Iris pigment epithelial cell (primary cell): ENCODE measurements around the gene C16orf74.

Experiments used
- DNase-seq: peaks from one replicate; pipeline ENCODE4 v3.0.0-alpha.2; 2011; ENCODE audit warnings: low read depth

C16orf74 gene

DNA sequence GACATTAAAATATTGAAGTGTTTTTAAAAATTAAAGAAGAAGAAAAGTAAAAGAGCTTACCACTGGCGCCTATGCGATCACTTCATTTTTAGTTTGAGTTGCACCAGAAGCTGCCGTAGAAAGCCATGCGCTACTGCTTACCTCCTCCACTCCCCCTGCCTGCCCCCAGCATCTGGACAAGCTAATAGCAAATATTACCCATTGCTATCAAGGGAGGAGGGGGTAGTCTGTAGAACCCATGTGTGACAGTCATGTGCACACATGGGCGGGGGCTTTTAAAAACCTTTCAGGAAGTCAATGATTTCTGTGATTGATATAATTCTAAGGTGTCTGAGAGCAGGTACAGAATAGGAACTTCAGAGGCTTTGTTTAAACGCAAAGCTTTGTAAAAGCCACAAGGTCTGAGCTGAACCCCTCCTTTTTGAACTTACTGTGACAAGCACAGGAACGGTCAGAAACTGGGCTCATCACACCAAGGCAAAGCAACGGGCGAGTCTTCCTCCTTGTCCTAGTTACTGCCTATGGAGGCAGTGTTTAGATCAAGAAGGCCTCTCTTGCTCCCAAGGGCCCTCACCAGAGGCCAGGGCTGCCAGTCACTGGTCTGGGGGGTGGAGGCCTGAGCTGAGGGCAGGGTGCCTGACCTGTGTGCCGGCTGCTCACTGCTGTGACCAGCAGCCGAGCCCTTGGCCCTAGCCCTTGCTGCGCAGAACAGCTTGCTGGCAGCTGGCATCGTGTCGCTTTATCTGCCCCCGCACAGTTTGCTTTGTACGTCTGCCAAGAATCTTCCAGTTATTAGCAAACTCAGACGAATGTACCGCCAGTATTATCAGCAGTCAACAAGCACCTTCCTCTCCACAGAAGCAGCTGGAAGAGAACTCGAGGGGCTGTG, 77.1 kb downstream of the C16orf74 start:
- DNase-seq: peak; percentile 74

DNA sequence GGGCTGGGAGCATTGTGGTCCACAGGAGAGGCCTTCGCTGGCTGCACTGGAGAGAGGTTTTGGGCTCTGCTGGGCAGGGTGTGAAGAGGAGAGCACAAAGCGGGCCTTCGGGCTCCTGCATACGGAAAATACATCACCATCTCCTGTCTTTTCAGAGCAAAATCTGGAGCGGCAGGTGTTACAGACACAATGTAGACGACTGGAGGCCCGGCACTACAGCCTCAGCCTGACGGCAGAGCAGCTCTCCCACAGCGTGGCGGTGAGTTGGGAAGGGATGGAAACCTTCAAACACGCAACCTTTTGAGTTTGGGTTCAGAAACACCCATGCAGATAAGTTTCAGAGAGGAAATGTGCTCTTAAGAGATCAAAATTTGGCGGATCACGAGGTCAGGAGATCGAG, 80.1 kb downstream of the C16orf74 start:
- no peak for DNase-seq

DNA sequence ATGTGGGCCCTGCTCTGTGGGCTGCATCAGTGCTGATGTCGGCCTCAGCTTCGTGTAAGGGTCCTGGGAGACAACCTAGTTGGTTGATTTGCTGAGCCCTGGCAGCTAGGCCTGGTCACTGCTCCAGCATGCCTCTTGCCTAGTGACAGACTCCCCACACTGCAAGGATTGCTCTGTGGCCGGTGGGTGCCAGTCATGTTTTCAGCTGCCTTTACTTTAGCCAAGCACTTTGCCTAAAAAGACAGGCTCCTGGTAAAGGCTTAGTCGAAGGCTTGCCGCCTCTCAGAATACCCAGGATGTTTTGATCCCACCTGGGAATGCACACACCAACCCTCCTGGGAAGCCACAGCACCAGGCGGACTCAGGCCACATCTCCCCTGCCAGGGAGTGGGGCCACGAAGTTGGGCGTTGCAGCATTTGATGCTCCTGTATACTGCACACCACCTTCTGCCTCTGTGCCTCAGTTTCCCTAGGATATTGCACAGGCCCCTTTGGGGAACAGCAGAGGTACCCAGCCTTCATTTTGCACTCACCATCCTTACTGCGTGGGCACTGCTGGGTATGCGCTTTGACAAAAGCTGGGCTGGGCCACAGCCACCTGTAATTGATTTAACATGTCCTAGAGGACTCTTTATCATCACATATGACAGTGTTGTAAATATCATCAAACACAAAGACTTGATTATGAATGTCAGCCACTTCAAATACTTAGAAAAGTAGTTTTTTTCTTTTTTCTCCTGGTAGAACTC, 82.0 kb downstream of the C16orf74 start:
- DNase-seq: no peak

DNA sequence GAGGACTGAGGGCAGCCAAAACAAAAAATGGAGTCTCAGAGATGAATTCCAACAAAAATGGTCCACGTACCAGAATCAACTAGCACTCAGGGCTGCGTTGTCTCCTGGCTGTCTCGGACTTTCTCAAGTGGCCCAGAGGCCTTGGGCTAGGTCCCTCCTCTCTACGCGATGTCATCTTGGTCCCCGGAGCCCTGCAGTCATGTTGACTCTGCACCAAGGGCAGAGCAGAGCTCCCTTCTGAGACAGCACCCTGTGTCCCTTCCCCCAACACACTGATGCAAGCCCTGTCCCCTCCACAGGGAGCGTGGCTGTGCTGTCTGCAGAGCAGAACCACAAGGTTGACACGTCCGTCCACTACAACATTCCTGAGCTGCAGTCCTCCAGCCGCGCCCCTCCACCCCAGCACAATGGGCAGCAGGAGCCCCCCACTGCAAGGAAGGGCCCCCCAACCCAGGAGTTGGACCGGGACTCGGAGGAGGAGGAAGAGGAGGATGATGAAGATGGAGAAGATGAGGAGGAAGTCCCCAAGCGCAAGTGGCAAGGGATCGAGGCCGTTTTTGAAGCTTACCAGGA, 83.0 kb downstream of the C16orf74 start:
- DNase-seq: no peak

DNA sequence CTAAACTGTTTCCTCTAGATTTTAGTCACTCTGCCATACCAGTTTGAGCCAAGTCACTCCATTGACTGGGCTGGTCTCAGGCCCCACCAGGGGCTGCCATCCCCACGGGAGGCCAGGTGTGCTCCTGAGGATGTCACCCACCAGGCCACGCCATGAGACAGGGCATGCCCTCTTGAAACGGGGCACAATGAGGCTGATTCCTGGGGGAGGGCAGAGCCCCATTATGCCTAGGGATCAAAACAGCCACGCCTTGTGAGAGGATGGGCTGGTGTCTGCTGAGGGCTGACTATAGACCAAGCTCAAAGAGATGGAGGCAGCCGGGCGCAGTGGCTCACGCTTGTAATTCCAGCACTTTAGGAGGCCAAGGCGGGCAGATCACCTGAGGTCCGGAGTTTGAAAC, 83.6 kb downstream of the C16orf74 start:
- no peak for DNase-seq

DNA sequence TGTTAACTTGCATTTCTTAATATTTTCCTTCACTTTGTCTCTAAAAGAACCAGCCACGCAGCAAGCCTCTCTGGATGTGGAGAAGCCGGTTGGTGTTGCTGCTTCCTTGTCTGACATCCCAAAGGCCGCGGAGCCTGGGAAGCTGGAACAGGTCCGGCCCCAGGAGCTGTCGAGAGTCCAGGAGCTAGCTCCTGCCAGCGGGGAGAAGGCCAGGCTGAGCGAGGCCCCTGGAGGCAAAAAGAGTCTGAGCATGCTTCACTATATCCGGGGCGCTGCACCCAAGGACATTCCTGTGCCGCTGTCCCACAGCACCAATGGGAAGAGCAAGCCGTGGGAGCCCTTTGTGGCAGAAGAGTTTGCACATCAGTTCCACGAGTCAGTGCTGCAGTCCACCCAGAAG, 85.0 kb downstream of the C16orf74 start:
- no peak for DNase-seq

DNA sequence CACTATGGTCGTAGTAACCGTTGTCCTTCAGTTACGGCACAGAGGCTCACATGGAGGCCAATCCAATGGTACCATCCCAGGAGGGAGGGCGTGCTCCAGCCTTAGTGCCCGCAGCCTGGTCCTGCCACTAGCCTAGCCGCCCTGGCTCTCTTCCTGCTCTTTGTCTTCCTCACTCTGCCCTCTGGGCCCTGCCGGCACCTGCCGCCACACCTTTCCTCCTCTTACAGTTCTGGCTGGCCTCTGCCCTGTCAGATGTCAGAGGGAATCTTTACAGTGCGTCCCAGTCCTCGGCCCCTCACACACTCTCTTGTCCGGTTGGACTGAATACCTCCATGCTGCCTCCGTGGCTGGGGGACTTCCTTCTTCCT, 85.5 kb downstream of the C16orf74 start:
- DNase-seq: no peak

DNA sequence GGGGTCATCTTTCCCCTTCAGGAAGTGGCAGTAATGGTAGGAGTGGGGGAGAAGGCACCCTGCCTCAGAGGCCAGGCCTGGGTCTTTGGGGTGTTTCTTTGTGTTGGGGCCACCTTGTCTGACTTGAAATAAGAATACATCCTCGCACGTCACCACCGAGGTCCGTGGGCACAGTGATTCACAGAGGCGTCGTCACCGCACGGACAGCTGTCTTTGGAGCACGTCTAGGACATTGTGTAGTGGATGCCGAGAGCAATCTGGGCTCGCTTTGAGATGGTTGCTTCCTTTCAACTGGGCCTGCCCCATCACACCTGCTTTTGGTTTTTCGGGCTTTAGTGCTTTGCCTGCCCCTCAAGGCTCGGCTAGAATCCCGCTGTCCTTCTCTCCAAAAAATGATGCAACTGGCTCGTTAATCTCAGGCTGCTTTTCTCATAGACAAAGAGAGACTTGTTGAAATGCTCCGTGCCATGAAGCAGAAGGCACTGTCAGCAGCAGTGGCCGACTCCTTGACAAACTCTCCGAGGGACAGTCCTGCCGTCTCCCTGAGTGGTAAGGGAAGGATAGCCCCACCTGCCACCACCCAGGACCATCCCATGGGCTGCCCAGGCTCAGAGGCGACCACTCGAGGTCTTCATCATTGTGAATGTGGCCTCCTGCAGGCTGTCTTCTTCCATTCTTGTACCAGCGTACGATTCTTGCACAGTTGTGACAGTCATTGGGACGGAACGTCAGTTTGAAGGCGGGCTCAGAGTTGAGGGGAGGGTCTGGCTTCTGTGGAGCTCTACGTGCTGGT, 86.1 kb downstream of the C16orf74 start:
- no peak for DNase-seq

DNA sequence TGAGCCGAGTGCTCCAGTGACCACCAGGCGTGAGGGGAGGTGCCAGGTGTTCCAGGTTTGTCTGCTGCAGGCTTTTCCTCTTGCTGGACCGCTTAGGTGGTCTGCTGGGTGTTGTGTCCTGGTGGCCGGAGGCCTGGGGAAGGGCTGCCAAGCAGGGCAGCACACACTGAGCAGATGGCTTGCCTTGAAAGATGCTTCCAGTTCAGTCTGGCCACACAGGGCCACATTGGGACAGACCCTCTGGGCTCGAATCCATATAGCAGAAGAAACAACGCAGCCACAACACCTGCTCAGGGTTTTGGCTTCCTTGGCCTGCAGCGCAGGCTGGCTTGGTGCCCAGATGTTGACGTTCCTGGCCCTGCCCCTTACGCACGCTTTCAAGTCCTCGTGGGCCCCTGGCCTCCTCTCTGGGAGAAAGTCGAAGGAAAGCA, 87.0 kb downstream of the C16orf74 start:
- DNase-seq: no peak

DNA sequence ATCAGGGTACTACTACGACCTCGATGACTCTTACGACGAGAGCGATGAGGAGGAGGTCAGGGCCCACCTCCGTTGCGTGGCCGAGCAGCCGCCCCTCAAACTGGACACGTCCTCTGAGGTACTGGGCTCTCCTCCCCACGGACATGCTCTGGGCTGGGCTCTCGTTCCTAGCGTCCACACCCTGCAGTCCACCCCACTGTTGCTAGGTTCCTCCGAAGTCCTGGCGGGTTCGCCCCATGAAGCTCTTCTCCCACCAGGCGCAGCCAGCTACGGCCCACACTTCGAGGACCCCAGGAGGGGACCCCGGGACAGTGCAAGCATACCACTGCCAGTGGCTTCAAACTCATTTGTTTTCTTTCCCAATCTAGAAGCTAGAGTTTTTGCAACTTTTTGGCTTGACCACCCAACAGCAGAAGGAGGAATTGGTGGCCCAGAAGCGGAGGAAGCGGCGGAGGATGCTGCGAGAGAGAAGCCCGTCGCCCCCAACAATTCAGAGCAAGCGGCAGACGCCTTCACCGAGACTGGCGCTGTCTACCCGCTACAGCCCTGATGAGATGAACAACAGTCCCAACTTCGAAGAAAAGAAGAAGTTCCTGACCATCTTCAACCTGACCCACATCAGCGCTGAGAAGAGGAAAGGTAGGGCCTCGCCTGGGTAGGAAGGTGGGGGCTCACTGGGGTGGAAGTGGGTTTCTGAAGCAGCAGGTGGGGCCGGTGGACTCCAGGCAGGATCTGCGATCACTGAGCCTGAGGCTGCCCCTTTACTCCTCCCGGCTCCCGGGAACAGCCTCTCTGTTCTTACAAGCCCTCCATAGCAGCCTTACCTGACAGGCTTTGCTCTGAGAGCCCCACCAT, 87.7 kb downstream of the C16orf74 start:
- no peak for DNase-seq

DNA sequence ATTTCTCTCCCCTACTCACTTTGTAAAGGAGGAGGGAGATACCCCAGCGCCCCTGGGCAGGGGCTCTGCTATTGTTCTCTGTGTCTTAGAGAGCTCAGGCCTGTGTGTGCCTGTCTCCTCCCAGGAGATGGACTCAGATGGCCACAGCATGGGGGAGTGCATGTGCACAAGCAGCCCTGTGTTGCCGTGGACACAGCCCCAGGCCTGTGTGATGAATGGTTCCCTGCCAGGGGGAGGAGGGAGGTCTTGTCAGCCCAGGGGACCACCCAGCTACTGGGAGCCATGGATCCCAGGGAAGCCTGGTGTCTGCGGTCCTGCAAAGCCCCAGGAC, 88.4 kb downstream of the C16orf74 start:
- DNase-seq: no peak

DNA sequence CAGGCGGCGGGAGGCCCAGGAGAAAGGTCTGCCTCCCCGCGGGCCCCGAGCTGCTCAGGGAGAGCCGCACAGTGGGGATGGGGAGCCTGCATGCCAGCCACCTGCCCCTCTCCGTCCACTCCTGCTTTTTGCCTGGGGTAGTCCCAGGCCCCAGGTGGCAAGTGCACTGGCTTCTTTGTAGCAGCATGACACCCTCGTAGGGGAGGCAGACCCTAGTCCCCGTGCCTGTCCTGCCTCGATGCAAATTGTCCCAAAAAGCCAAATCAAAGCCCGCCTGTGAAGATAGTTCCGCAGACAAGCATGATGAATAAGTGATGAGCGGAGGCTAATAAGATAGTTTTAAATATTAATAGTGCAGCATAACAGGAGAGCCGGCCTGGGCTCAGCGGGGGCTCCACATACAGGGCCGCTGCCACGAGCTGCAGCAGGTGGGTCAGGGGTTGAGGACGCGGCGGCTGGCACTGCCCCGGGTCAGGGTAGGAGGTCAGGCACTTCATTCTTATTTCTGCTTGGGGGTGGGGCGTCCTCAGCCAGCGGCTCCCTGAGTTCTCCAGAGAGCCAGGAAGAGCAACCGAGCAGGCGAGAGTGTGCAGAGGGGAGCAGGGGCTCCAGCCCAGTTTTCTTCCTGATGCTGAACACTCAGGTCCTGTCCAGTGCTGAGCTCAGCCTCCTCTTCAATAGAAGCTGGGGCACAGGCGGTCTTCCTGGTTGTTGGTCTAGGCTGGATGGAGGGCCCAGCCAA, 89.0 kb downstream of the C16orf74 start:
- DNase-seq: no peak

DNA sequence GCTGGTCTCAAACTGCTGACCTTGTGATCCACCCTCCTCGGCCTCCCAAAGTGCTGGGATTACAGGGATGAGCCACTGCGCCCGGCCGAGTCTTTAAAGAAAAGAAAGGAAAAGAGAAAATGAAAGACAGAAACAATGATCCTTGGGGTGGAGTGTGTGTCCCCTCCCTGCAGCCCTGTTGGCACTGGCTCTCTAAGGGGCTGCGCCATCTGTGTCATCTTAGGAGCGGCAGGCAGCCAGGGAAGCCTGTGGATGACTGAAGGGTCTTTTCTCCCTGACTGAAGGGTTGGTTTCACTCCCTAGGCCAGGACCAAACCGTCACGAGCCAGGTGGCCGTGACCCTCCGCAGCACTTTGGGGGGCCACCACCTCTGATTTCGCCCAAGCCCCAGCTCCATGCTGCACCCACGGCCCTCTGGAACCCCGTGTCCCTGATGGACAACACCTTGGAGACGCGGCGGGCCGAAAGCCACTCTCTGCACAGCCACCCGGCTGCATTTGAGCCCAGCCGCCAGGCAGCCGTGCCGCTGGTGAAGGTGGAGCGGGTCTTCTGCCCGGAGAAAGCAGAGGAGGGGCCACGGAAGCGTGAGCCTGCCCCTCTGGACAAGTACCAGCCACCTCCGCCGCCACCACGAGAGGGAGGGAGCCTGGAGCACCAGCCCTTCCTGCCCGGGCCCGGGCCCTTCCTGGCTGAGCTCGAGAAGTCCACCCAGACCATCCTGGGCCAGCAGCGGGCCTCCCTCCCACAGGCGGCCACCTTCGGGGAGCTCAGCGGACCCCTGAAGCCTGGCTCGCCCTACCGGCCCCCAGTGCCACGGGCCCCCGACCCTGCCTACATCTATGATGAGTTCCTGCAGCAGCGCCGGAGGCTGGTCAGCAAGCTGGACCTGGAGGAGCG, 89.8 kb downstream of the C16orf74 start:
- DNase-seq: no peak

DNA sequence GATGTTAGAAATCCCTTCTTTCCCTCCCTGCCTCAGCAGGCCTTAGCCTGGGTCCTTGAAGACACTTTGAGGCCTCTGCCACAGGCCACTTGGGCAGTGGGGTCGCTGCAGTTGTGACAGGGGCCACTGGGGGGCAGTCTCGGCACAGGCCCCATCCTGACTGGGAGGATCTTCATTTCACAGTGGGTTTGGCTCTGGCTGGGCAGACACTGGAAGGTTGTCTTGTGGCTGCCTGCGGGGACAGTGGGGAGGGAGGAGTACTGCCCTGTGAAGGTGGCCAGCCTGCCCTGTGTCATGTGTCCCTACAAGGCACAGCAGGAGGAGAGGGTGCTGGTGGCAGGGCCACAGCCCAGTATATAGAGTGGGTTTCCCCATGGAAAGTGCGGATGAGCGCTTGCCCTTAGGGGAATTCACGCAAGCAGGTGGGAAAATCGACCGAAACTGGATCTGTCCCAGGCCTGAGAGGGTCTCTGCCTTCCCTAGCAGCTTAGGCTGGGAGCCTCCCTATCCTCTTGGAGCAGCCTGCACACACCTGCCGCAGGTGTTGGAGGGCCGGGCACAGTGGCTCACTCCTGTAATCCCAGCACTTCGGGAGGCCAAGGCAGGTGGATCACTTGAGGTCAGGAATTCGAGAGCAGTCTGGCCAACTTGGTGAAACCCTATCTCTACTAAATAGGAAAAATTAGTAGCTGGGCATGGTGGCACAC, 90.9 kb downstream of the C16orf74 start:
- DNase-seq: peak; percentile 44

DNA sequence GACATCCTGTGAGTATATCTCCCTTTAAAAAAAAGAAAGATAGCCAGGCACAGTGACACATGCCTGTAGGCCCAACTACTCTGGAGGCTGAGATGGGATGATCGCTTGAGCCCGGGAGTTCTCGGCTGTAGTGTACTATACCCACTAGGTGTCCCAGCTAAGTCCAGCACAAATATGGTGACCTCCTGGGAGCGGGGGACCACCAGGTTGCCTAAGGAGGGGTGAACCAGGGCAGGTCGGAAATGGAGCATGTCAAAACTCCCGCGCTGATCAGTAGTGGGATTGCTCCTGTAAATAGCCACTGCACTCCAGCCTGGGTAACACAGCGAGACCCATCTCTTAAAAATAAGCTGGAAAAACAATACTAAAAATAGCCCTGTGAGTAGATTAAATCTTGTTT, 91.6 kb downstream of the C16orf74 start:
- no peak for DNase-seq

DNA sequence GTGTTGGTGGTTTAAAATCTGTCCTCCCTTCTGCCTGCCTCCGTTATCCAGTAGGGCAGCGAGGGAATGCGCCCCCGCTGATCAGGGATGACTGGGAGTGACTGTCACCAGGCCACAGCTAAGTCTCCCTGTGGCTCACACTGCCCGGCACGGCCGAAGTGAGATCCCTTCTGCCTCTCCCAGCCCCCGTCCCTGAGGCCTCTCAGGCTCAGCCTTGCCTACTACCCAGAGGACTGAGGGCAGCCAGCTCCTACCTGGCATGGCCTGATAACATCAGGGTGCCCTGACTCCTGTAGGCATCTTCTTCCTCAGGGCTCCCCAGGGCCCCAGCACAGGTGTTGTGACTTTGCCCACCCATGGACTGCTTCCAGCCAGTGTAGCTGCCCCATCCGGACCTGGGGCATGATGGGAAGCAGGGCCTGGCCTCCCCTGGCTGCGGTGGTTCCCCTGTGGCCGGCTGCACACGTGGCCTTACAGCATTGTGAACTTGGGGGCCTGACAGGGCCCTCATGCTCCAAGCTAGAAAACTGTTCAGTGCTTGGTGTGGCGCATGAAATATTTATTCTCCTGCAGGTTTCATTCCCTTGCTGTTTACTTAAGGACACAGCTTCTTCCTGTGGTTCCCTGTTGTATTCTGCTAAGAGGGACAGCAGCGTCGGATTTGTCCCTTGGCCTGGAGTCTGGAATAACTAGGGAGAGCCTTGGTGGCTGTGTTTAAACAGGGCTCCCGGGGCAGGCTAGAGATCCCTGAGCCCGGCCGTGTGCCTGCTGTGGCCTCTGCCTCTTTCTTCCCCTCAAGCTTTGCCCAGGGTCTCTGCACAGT, 92.2 kb downstream of the C16orf74 start:
- no peak for DNase-seq

DNA sequence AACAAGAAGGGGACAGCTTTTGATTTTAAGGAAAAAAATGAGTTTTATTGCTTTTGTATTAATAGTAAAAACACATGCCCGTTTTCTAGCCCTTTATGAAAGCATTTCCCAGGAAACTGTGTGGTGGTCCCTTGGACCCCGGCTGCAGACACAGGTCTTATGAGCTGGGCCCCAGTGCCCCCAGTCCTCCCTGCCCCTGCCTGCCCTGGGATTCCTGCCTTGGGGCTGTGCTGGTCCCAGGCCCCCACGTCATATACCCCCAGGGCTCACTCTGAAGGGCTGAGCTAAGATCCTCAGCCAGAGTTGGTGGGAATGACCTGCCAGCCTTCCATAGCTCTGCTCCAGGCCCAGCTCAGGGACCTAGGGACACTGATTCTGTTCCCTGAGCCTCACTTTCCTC, 92.9 kb downstream of the C16orf74 start:
- DNase-seq: no peak
